ENCODE data around the gene CYB561D2. TPM values are rescaled to one million over a fixed set of nuclear protein-coding genes. Genes with fewer than 3 reads are reported as not detected.

Gene CYB561D2
- total and polyA plus RNA-seq, 2 donors (not counting 3 experiments of a cell fraction or from before 2014, with no cell fraction given), result 13.6 to 46.0 TPM

- Histone ChIP-seq H3K36me3 (ENCODE audit: control insufficient read depth in 2 of 2, extremely low read depth in 1 of 2, insufficient read depth in 2 of 2, low read length in 2 of 2) (no peaks in the 10 kb centered on the region), H3K4me3 (replicated peaks in 1 of 3; ENCODE audit: insufficient read depth in 1 of 3, low read depth in 1 of 3, low read length in 3 of 3) (no peak overlapping the region), H3K9me1 (replicated peaks; ENCODE audit: control insufficient read depth, extremely low read depth, insufficient read depth, low read length) (no peaks in the 10 kb centered on the region), H3K4me2 (ENCODE audit: insufficient read depth, low read length) (no peak overlapping the region), H4K20me1 (replicated peaks; ENCODE audit: control insufficient read depth, extremely low read depth, insufficient read depth, low read length) (no peaks in the 10 kb centered on the region), H3K9me3 (replicated peaks; ENCODE audit: control insufficient read depth, insufficient read depth, low read length) (no peaks in the 10 kb centered on the region), H3K27ac (ENCODE audit: insufficient read depth, low read depth, low read length) (no peak overlapping the region), H3K27me3 (ENCODE audit: control insufficient read depth in 2 of 2, insufficient read depth in 2 of 2, low read length in 2 of 2) (no peaks in the 10 kb centered on the region), H3K9ac (replicated peaks; ENCODE audit: extremely low read depth, insufficient read depth, low read length) (no peak overlapping the region), H2AFZ (ENCODE audit: low read depth, low read length) (no peak overlapping the region), H3K79me2 (ENCODE audit: control insufficient read depth, insufficient read depth, low read length) (no peaks in the 10 kb centered on the region), H3K4me1 (ENCODE audit: control insufficient read depth, extremely low read depth, insufficient read depth, low read length) (no peaks in the 10 kb centered on the region)
- dilution Hi-C loops (cut with MboI; ENCODE audit: extremely low pct_ligation_motif_present, low sequenced_read_pairs), result no loop called here
- TF ChIP-seq FOS (IDR thresholded peaks at IDR 0.05; ENCODE audit: borderline replicate concordance, insufficient read depth, low read length) (no peak), JUN (IDR thresholded peaks at IDR 0.05; ENCODE audit: borderline replicate concordance, insufficient read depth, insufficient read length, low read depth) (no peak), GATA2 (IDR thresholded peaks at IDR 0.05; ENCODE audit: insufficient read depth, insufficient read length, low read depth, low read length) (no peak), EZH2 (IDR thresholded peaks at IDR 0.05; ENCODE audit: borderline replicate concordance, low read depth, low read length, severe bottlenecking) (no peak), POLR2AphosphoS5 (IDR thresholded peaks at IDR 0.05; ENCODE audit: insufficient read depth, low read depth, low read length) (no peak), MAX (IDR thresholded peaks at IDR 0.05; ENCODE audit: insufficient read depth, insufficient read length) (no peak), CTCF (IDR thresholded peaks at IDR 0.05; ENCODE audit: extremely low read depth in 1 of 2, insufficient read depth in 1 of 2, low read depth in 1 of 2, low read length in 2 of 2) (no peak), MYC (IDR thresholded peaks at IDR 0.05; ENCODE audit: low read depth, low read length) (no peak), POLR2A (IDR thresholded peaks at IDR 0.05; ENCODE audit: low read depth, low read length) (no peak)
- intact Hi-C loops (cut with micrococcal nuclease), result no loop called here
- POLR2A ChIA-PET, result no interaction called here
- no TSS peak for BruUV-seq (replicated peaks)
- DNase-seq (ENCODE audit: low read depth, low spot score) (no peak), FAIRE-seq (no peak)
- CTCF ChIA-PET, result interaction anchor here (0.7 kb wide), 1 partner anchor 22 kb away, joined by 3 read pairs; no protein-coding TSS in a partner anchor
Measured at GRCh38 chr3:50392101-50392715, 41.5 kb downstream of the CYB561D2 start.
